GM18861 (cell line): ENCODE measurements around the gene CRYBG1.
A peak's percentile ranks its signal among the peaks of the same experiment; 100 is the strongest.

Source experiments
- ATAC-seq: cut with Tn5 transposase; IDR thresholded peaks from one replicate; pipeline ENCODE4 v1.9.1; 2021; ENCODE audit not compliant: unreplicated experiment

CRYBG1 gene, protein sequence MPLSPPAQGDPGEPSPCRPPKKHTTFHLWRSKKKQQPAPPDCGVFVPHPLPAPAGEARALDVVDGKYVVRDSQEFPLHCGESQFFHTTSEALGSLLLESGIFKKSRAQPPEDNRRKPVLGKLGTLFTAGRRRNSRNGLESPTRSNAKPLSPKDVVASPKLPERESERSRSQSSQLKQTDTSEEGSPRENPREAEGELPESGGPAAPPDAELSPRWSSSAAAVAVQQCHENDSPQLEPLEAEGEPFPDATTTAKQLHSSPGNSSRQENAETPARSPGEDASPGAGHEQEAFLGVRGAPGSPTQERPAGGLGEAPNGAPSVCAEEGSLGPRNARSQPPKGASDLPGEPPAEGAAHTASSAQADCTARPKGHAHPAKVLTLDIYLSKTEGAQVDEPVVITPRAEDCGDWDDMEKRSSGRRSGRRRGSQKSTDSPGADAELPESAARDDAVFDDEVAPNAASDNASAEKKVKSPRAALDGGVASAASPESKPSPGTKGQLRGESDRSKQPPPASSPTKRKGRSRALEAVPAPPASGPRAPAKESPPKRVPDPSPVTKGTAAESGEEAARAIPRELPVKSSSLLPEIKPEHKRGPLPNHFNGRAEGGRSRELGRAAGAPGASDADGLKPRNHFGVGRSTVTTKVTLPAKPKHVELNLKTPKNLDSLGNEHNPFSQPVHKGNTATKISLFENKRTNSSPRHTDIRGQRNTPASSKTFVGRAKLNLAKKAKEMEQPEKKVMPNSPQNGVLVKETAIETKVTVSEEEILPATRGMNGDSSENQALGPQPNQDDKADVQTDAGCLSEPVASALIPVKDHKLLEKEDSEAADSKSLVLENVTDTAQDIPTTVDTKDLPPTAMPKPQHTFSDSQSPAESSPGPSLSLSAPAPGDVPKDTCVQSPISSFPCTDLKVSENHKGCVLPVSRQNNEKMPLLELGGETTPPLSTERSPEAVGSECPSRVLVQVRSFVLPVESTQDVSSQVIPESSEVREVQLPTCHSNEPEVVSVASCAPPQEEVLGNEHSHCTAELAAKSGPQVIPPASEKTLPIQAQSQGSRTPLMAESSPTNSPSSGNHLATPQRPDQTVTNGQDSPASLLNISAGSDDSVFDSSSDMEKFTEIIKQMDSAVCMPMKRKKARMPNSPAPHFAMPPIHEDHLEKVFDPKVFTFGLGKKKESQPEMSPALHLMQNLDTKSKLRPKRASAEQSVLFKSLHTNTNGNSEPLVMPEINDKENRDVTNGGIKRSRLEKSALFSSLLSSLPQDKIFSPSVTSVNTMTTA (N-terminal part only)

DNA sequence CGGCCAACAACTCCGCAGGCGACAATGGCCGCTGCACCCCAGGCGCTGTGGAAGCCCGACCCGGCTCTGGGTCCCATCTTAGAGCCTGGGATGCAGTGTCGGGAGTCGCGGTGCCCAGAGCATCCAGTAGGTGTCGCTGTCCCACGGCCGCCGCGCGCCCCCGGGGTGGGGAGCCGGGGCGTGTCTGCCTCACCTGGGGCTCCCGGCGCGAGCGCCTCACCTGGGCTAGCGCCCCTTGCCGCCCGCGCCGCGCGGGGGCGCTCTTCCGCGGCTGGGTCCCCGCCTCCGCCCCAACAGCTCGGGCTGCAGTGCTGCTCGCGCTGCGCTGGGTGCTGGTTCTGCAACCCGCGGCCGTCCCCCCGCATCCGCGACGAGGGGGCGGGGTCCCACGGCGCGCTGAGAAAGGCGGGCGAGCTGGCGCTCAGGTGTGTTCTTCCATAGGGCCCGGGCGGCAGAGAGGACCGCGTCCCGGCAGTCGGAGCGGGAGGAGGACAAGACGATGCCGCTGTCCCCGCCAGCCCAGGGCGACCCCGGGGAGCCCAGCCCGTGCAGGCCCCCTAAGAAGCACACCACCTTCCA lies at the start of gene CRYBG1:
Gene CRYBG1, plus strand, starts transcription at position 308 of the 579 bp plus-strand sequence. Its CDS starts 192 bp downstream, at position 500.
- no peak for ATAC-seq

DNA sequence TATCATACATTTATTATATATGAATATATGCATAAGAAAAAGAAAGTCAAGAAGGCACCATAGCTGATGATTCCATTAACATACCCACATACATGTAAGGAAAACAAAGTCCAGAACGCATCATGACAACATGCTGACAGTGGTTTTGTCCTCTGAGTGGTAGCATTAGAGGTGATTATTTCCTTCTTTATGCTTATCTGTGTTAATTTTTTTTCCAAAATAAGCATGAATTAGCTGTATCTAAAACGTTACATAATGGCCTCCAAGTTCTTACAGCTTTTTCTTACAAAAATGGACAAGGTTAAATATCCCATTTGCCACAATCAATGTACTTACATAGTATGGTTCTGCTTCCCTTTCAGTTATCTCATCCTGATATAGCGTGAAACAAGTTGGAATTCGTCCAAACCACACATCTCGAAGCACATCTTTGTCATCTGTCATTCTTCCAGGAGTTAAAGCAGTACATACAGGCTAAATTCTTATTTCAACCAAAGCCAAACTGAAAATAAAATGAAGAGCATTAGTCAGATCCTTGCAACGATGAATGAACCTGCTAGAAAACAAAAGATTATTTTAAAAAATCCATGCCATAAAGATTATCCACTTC lies 44.6 kb upstream of the CRYBG1 start:
- no peak for ATAC-seq

DNA sequence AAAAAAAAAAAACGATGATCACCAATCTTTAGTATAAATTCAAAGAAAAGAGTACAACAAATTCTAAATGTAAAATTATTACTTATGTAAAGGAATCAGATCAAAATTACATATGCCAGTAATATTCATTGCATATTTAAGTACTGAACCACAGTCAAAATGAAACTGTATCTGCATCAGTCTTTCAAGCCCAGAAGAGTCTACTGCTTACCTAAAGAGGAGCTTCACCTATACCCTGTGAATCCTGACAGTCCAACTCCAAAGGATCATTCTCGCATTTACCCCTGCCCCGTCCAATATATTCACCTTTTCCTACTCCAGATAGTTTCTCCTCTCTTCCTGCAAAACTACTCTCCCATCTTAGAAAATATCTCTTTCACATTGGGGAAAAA lies 44.1 kb upstream of the CRYBG1 start:
- no peak for ATAC-seq

DNA sequence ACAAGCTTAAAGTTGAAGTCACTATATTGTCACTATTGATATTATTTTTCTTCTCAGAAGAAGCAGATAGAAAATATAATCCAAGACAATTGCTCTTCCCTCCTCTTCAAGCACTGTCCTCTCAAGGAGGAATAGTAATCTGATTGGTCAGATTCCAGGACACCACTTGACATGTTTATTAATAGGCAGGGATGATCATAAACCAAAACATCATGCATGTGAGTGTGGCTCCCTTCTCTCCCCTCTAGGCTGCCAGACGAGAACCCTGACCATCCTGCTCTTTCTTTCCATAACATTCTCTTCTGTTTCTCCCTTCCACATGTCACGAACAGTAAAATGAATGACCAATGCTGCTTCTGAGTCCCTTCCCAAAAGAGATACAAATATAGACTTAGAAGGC lies 42.5 kb upstream of the CRYBG1 start:
- ATAC-seq = no peak

DNA sequence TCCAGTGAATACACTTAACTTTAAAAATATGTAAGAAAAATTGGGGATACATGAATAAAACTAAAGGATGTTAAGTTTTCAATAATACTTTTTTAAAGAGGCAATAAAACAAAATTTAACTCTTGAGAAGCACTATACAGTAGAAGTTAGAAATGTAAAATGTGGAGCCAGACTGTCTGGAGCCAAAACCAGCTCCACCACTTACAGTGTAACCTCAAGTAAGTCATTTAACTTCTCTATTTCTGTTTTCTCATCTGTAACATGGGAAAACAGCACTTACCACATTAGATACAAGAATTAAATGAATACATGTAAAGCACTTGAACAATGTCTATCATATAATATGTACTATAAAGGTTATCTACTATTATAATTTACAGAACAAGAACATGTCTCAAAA lies 41.7 kb upstream of the CRYBG1 start:
- no peak for ATAC-seq

DNA sequence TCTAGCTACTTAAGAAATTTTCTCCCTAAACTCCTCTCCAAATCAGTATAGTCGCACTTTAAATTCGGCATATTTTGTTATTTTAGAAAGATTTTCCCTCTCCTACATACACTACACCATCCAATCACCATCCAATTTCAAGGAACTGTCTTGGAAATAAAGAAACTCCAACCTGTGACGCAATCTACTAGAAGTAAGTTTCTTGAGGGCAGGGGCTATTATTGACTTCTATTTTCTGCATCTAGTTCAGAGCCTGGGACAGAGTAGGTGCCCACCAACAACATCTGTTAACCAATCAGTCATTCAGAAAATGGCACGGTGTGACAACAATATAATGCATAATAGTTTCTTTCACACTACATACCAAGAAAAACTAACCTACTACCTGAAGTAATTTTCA lies 38.6 kb upstream of the CRYBG1 start:
- ATAC-seq = no peak

DNA sequence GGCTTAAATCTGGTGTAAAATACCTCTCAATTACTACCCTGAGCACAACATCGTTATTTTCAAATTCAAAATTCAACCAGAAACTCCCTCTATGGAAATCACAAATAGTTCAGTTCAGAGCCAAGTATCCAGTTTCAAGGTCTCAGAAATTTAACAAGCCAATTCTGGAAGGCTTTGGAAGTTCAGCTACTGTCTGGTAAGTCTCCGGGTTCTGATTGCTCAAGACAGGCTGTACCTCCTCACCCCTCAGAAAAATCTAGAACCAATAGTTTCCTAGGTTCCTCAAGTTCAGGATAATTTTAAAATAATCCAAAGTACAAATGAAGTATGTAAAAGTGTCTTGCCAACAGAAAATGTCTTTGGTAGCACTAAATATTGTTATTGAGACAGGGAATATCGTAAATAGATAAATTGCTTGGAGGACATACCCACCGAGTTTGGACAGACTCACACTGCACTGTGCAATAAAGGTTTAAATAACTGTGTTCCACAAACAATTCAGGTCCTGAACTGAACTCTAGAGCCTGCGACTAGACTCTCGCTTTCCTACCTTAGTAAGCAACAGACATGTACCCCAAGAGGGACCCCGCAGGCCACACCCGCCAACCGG lies 35.7 kb upstream of the CRYBG1 start:
- no peak for ATAC-seq

DNA sequence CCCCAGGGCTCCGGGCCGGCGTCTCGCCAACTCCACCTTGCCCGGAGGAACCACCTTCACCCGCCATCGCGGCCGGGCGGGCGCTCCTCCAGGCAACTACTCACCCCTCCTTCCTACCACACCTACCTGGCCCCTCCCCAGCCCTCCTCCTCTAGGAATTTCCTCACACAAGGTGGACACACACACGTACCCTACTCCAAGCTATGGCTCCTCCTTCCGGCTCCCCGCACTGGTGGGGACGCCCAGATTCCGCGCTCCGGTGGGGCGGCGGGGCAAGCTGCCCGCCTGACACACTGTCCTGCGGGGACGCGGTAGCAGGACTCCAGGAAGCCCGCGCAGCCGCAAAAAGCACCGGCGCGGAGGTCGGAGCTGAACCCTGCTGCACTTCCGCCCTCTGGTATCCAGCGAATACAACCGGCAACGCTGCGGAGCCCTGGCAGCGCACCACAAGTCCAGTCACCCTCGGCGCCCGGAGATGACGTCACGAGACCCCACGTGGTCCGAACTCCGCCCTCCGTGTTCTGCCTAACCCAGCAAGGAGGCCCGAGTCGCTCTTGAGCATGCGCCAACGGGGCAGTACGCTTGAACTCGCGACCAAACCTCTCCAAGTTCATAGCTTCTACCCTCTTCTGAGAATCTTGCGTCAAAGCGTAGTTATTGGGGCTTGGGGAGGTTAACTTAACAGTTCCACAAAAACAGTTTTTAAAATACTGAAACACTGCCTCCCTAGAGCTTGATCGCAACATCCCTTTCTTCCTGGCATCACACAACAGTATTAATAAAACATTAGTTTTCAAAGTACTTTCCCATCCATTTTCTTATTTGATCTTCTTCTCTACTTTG lies 35.0 kb upstream of the CRYBG1 start, which contains the start of gene ATG5:
Gene ATG5, minus strand, starts transcription at position 425 of the 843 bp plus-strand sequence. CDS start 9,552 bp downstream, outside the sequence.
- ATAC-seq = peak; percentile 92

DNA sequence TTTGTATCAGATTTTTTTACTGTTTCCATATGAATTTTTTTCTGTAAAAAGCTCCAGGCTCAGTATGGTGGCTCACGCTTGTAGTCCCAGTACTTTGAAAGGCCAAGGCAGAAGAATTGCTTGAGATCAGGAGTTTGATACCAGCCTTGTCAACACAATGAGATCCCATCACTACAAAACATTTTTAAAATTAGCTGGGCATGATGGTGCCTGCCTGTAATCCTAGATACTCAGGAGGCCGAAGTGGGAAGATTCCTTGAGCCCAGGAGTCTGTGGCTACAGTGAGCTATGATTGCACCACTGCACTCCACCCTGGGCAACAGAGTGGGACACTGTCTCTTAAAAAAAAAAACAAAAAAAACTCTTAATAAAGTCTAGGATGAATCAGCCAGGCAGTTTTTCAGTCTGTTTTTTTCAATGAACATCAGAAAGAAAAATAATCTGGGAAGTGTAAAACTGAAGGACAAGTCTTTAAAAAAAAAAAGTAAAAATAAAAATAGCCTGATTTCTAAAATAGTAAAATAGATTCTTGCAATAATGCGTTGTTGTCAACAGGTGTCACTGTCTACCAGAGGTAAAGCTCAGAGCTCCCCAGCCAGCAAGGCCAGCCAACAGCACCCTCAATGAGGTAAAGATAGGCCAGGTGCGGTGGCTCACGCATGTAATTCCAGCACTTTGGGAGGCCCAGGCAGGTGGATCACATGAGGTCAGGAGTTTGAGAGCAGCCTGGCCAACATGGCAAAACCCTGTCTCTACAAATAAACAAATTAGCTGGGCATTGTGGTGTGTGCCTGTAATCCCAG lies 25.7 kb upstream of the CRYBG1 start:
- no peak for ATAC-seq

DNA sequence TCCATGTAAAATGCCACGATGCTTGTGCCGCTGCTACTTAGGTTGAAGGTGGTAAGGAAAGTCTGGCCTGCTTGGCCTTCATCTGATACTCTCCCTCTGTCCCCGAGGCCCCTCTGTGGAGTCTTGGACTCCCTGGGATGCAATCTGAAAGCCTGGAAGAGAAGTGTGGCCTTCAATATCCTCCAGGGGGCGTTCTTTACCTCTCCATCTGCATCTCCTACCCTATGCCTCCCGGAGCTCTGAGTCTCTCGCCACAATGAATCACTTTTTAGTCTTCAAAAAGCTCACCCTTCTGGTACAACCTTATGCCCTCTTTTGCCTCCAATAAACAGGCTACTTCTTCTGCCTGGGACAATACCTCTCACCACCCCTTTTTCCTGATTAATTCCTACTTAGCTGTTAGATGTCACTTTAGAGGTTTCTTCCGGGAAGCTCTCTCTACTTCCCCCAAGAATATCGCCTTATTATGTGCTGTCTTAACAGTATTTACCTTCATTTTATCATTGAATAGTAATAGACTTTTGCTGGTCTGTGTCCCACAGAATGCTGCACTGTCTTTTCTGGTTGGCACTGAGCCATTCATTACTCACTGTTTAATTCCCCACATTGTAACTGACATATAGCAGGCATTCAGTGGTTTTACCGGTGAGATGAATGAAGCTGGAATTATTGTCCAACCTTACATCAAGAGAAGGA lies 21.0 kb upstream of the CRYBG1 start:
- ATAC-seq = no peak

DNA sequence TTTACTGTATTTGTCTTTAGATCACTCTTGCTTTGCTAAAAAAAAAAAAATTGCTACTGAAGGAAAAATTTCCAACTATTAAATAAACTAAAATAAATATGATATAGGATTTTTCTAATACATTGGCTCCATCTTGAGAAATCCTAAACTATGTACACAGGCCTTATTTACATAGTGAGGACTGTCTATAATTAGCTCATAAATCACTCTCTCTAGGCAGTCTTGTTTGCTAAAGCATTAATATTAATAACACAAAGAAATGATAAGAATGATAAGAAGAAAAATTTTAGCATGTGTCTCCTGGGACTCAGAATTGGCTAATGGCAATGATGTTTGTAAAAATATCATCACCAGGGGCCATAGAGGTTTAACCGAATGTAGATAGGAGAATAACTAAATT lies 13.3 kb upstream of the CRYBG1 start:
- ATAC-seq = no peak

DNA sequence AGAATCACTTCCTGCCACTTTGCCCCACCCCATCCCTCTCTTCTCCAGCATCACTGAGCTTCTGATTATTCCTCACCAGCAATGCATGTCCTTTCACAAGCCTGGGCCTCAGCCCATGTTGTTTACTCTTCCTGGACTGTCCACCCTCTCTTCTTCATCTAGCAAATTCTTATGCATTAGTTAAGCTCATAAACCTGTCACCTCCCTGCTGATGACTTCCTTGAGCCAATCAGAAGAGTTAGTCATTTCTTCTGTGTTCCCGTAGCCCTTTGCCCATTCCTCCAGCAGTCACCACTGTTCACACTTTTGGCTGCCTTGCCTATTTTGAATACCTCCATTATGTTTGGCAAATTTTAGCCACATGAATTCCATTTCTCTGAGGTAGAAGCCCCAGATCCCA lies 4.1 kb upstream of the CRYBG1 start:
- ATAC-seq = no peak

DNA sequence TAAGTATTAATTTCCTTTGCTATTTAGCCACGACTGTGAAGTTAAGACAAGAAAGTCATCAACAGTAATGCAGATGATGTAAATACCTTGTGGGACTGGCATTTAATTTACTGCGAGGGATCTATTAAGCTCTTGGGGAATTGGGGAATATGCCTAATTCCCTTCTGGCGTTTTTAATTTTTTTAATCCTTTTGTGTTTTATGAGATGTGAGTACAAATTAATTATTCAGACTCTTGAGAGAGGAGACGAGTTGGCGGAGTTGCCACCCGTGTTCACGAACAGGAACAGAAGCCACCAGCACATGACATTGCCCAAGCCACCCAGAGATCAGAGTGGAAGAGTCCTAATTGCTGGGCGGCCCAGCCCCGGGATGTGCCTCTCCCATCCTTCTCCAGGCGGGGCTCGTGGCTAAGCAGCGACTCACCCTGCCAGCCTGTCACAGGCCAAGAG lies 533 bp upstream of the CRYBG1 start:
- ATAC-seq = no peak

DNA sequence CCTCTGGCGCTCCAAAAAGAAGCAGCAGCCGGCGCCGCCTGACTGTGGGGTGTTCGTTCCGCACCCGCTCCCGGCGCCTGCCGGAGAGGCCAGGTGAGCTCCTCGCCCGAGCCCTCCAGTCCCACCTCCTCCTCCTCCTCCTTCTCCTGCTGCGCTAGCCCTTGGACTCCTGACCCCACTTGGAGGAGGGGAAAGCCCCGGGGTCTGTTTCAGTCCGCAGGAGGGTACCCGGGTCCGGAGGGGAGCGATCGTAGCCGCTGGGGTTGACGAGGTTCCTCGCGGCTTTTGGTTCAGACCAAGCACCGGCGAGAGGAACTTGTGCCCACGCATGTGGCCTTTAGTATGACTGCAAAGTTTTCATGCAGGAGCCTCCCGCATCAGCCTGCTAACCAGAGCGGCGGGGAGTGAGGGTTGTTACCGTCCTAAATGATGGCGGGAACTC lies 493 bp downstream of the CRYBG1 start:
- no peak for ATAC-seq

DNA sequence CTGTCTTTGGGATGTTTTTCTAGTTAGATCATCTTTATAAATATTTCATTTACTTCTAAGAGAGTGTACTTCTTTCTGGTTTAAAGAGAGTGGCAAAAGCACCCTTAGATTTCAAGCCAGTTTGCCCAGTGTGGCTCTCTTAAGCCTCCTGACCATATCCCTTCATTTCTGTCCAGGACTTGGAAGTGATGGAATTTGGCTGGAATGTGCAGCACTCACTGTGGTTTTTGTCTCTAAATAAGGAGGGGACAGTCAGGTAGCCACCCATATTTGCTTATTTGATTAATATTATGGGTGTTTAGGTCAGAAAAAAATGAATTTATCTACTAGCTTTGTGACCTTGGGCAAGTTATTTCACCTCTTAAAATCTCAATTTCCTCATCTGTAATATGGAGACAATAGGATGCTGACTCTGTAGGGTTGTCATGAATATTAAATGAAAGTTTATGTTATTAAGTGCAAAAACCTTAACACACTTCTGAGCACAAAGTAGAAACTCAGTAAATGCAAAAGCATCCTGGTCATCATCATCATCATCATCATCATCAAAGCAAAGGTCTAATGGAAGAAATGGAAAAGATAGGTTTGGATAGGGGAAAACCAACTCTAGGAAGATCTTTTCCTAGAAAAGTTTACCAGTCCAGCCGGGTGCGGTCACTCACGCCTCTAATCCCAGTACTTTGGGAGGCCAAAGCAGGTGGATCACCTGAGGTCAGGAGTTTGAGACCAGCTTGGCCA lies 3.1 kb downstream of the CRYBG1 start:
- no peak for ATAC-seq

DNA sequence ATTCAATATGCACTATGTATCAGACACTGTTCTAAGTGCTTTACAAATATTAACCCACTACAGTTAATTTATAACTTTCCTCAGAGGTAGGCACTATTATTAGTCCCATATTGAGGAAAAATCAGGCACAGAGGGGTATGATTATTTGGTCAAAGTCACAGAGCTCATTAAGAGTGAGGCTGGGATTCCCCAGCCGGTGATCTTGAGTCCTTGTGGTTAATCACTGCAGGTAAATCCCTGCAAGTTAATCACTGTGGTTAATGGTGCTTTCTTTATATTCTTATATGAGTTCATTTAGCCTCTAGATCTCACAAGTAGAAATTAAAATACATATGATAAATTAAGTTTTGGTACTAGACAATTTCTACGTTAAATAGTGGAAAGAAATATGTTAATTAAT lies 9.2 kb downstream of the CRYBG1 start:
- ATAC-seq = no peak

DNA sequence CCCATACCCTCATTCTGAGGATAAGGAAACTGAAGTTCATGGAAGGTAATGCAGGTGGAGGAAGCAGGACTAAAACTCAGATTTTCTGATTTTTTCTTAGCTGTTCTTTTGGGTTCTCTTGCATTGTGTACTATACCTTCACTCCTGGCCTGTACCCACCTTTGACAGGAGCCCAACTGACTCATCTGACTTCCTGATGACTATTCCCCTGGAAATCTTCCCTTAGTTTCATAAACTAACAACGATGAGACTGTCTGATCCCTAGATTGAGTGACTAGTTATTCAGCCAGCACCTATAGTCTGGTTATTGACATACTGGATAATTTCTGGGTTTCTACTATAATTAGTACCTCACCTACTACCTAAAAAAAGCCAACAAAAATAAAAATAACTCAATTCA lies 10.1 kb downstream of the CRYBG1 start:
- no peak for ATAC-seq
